Lower leg skin (tissue), 3 donors: ENCODE results near the gene EPN1.

Experiments
- POLR2A ChIP-seq, 2 donors: fragments of 450-650 bp; IDR thresholded peaks; one replicate each; pipeline ENCODE4 v1.6.1; 2016 to 2017; ENCODE audit warnings: antibody characterized with exemption in 2 of 2, mild to moderate bottlenecking in 1 of 2, moderate library complexity in 1 of 2
- TF ChIP-seq, protein P1 (sequence below), 3 donors: fragments of 450-650 bp; IDR thresholded peaks; one replicate each; pipeline ENCODE4 v1.5.1; 2016; ENCODE audit warnings: antibody characterized with exemption in 3 of 3, mild to moderate bottlenecking in 3 of 3, moderate library complexity in 2 of 3

DNA sequence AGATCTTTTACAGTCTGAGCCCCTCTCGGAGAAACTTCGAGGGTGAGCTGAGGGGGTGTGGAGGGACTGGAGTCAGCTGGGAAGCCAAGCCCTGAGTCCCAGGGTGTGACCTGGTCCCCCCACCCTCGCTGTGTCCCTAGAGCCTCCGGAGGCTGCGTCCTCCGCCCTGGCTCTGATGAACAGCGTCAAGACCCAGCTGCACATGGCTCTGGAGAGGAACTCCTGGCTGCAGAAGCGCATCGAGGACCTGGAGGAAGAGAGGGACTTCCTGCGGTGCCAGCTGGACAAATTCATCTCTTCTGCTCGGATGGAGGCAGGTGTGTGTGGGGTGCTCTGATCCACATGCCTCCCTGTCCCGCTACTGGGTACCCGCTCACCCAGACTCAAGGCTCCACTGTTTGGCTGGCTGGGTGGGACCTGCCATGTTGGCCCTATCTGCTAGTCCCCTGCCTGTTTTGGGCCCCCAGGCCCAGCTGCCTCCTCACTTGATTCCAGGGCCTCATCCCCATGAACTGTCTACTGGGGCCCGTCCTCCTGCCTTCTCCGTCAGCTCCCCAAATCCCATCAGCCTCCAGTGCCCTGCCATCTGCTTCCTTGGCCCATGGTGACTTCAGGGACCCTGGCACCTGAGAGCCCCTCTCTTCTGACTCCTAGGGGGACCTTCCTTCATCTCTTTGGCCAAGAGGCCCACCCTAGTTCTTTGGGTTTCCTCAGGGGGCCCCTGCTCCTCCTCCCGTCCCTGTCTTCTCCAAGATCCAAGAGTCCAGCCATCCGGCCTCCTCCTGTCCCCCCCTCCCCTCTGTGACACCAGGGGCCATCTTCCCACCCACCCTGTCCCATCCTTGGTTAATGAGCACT, 25.5 kb upstream of the EPN1 start:
- TF ChIP-seq, protein P1, sequence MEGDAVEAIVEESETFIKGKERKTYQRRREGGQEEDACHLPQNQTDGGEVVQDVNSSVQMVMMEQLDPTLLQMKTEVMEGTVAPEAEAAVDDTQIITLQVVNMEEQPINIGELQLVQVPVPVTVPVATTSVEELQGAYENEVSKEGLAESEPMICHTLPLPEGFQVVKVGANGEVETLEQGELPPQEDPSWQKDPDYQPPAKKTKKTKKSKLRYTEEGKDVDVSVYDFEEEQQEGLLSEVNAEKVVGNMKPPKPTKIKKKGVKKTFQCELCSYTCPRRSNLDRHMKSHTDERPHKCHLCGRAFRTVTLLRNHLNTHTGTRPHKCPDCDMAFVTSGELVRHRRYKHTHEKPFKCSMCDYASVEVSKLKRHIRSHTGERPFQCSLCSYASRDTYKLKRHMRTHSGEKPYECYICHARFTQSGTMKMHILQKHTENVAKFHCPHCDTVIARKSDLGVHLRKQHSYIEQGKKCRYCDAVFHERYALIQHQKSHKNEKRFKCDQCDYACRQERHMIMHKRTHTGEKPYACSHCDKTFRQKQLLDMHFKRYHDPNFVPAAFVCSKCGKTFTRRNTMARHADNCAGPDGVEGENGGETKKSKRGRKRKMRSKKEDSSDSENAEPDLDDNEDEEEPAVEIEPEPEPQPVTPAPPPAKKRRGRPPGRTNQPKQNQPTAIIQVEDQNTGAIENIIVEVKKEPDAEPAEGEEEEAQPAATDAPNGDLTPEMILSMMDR (IDR thresholded peaks at IDR 0.05) = no peak
- TF ChIP-seq POLR2A (IDR thresholded peaks at IDR 0.05) = no peak
